Measurements from ENCODE around the gene TFEB.

Gene TFEB

GRCh38 chr6:41659935-41660334 is 75.5 kb downstream of the TFEB start:
- CTCF ChIA-PET, result interaction anchor here (1.4 to 1.9 kb wide), 3 partner anchors 13 to 24 kb away, joined by 4 to 6 read pairs (median 5); no protein-coding TSS in a partner anchor
- POLR2A ChIA-PET, result no interaction called here
- TF ChIP-seq CTCF (IDR thresholded peaks at IDR 0.05; ENCODE audit: control extremely low read depth, extremely low read depth, low read depth, missing control alignments), result no peak
- no peak for DNase-seq (ENCODE audit: extremely low spot score)

DNA sequence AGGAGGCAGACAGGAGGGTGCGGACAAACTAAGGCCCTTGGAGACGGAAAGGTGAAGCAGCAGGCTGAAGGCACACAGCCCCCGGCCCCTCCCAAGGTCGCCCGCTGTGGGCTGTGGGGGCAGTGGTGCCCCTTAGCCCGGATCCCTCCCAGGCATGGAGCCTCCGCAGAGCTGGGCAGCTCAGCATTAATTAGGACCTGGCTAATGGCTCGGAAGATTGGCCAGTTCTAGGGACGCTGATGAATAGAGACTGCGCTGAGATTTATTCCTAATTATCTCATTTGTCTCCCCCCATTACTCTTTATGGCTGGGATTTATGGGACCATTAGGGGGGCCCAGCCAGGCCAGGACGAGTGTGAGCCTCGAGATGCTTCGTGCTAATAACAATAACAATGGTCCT is 76.8 kb downstream of the TFEB start:
- DNase-seq (ENCODE audit: extremely low spot score), result no peak
- CTCF ChIA-PET, result no interaction called here
- TF ChIP-seq CTCF (IDR thresholded peaks at IDR 0.05; ENCODE audit: control extremely low read depth, extremely low read depth, low read depth, missing control alignments), result no peak
- POLR2A ChIA-PET, result no interaction called here

DNA sequence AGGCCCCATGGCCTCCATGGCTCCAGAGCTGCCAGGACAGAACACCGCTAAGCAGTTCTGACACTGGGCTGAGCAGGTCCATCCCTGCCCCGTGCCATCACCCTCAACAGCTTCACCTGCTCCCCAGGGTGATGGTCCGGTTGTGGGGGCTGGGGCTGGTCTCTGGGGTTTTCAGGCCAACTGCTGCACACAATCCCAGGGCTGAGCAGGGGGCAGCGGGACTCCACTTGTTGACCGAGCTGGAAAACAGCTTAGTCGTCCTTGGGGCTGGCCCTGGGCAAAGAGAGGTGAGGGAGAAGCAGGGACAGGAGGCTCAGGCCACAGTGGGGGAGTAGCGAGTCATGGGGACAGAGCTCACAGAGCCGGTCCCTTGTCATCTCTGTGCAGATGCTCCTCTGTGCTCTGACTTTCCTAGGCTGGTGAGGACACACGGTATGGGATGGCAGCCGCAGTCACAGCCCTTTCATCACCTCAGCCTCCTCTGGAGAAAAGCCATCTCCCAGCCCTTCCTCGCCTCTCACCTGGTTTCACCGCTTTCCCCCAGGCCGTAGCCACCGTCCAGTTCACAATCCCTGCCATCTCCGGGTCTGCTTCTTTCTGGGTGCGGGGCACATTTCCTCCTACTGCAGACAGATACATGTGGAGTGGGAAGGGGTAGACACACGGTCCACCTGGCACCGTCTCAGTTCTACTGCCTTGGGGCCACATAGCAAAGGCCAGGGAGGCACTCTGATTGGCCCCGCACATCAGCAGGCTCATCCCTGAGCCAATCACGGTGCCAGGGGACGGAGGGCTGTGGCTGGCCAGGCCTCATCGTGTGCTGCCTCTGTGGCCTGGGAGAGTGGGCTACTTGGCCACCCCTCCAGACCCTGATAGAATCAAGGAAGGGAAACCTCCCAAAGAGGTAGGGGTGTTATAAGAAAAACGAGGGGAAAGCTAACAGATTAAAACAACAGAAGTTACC is 78.0 kb downstream of the TFEB start:
- ChIA-PET CTCF (interaction anchor here (1.5 kb wide), 1 partner anchor 55 kb away, joined by 4 read pairs; no protein-coding TSS in a partner anchor), POLR2A (no interaction called here)

GRCh38 chr6:41656002-41656691 is 79.3 kb downstream of the TFEB start:
- ChIA-PET CTCF (interaction anchor here (1.5 kb wide), 1 partner anchor 53 kb away, joined by 4 read pairs; no protein-coding TSS in a partner anchor), POLR2A (no interaction called here)
- DNase-seq (ENCODE audit: extremely low spot score), result no peak
- TF ChIP-seq CTCF (IDR thresholded peaks at IDR 0.05; ENCODE audit: control extremely low read depth, extremely low read depth, low read depth, missing control alignments), result no peak

More for the DNA sequence above, 78.0 kb downstream of the TFEB start:
- DNase-seq (ENCODE audit: extremely low spot score), result no peak
- TF ChIP-seq CTCF (IDR thresholded peaks at IDR 0.05; ENCODE audit: control extremely low read depth, extremely low read depth, low read depth, missing control alignments), result no peak

- no peak for DNase-seq (ENCODE audit: extremely low spot score)
- POLR2A ChIA-PET, result no interaction called here
- TF ChIP-seq CTCF (IDR thresholded peaks at IDR 0.05; ENCODE audit: control extremely low read depth, extremely low read depth, low read depth, missing control alignments), result no peak
- CTCF ChIA-PET, result no interaction called here
Observed at GRCh38 chr6:41655646-41656001, 79.8 kb downstream of the TFEB start.

DNA sequence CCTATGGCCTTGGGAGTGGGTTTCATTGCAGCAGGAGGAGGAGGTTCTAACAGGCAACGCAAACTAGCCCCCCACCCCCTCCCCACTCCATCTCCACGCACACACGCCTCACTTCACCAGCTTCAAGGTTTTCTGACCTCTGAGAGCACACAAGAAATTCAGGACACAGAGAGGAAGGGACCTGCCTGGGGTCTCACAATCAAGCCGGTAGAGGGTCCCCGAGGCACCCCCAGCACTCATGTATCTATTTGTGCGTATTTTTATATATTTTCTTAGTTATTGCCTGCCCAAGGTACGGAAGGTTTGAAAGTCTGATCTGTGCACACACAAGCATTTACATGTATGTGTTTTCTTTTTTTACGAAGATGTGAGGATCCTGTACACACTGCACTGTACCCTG is 80.2 kb downstream of the TFEB start:
- POLR2A ChIA-PET, result no interaction called here
- CTCF ChIA-PET, result no interaction called here
- TF ChIP-seq CTCF (IDR thresholded peaks at IDR 0.05; ENCODE audit: control extremely low read depth, extremely low read depth, low read depth, missing control alignments), result no peak
- no peak for DNase-seq (ENCODE audit: extremely low spot score)
